Epidermal melanocyte (primary cell): ENCODE results near the gene SPDEF.

Source experiments
- DNase-seq: peaks from one replicate; pipeline ENCODE4 v3.0.0; 2011; ENCODE audit warnings: low spot score; ENCODE audit not compliant: insufficient read length

SPDEF gene

GRCh38 chr6:34563513-34563870 lies 7.4 kb upstream of the SPDEF start:
- no peak for DNase-seq

GRCh38 chr6:34562861-34563512 lies 6.9 kb upstream of the SPDEF start:
- DNase-seq = no peak

DNA sequence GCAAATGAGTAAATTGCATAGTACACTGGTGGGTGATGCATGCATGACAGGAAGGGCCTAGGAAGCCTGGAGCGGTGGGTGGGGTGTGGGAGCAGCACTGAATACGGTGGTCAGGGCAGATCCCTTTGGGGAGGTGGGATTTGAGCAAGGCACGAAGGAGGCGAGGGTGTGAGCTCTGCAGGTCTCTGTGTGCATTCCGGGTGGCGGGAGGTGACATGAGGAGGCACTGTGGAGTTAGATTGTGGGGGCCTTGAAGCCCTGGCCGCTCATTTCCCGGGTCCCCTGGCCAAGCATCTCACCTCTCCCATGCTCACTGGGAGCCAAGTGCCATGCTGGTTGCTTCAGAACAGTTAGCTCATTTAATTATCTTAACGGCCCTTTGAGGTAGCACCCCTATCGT lies 6.2 kb upstream of the SPDEF start:
- DNase-seq = no peak

- DNase-seq = no peak
Observed at GRCh38 chr6:34561227-34561530, 5.0 kb upstream of the SPDEF start.

DNA sequence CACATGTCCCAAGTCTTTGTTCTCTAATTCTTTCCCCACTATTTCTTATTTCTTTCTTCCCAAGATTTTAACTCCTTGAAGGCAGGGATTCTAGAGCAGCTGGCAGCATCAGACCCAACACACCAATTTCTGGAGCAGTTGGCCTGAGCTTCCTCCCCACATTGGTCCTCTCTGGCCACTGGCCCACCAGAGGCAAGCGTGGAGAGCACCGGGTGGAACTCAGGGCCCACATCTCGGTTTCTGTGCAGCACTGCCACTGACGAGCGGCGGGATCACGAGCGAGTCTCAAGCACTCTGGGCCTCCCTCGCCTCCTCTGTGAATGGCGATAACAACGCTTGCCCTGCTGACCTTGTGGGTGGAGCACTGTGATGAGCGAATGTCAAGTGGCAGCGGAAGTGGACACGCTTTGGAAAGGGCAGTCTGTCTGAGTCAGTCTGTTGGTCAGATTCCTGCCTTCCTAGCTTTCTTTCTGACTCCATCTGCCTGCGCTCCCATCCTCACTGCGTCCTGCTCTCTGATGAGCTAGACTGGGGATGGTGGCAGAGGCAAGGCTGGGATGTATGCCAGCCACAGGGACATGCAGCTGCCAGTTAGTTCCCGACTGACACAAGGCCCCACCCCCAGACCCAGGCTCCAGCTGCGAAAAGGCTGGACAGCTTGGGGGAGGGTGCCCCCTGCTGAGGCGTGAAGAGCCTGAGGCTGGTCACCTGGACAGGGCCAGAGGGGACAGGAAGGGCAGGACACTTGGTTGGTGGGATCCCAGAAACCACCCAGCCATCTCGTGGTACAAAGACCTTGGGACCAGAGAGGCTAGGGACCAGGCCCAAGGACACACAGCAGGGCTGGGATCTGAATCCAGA lies 4.5 kb upstream of the SPDEF start:
- DNase-seq = no peak

DNA sequence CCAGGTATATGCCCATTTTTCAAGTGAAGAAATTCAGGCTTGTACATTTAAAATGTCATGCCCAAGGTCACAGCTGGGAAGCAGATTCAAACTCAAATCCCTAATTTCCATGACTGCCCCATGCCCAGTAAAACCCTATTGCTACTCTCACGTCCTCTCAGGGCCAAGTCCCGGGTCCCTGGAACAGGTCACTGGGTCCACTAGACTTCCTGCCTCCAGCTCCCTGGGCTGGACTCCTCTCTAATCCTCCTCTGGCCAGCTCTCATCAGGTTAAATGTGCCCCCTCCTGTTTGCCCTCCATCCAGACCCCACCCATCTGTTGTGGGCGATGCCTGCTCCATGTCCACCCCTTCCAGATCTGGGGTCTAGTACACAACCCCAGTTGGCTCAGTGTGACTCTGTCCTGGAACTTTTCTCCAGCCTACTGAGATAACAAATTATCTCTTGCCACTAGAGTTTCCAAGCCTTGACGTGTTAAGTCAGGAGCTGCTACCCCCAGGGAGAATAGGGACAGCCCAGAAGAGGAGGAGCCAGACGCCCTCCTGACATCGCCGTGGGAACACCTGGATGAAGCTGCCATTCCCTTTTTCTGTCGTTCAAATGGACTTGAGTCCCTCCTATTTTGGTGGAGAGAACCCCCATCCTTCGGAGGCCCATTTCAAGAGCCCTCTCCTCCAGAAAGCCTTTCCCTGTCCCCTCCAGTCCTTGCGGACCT lies 3.7 kb upstream of the SPDEF start:
- no peak for DNase-seq

DNA sequence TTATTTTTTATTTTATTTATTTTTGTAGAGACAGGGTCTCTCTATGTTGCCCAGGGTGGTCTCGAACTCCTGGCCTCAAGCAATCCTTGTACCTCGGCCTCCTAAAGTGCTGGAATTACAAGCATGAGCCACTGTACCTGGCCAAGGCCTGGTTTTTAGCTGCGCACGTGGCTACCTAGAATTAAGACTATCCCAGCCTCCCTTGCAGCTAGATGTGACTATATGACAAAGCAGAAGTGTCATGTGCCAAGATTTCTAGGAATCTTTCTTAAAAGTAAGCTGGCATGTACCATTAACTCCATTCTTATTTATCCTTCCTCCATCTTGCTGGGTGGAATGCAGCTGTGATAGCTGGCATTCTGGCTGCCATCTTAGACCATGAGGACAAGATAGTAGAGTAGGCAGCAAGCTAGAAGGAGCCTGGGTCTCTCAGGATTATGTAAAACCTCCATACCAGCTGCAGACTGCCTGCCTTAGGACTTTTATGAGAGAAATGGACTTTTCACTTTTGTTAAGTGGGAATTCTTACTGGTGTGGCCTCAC lies 2.1 kb upstream of the SPDEF start:
- no peak for DNase-seq

GRCh38 chr6:34557228-34557627 lies 1.1 kb upstream of the SPDEF start:
- DNase-seq = no peak

GRCh38 chr6:34556493-34556892 lies 364 bp upstream of the SPDEF start:
- DNase-seq = no peak

GRCh38 chr6:34555328-34555727 lies 801 bp downstream of the SPDEF start:
- DNase-seq = no peak

DNA sequence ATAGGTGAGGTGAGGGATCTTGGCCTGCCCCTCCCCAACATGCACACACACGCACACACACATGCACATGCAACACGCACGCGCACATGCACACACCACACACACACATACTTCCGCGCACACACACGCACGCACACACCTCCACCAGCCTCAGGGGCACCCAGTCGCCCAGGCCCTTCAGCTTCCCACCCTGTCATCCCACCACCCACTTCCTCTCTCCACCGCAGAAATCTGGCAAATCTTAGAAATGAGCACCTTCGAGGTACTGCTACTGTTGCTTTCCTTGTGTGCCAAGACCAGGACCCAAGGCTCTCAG lies 1.2 kb downstream of the SPDEF start:
- no peak for DNase-seq

DNA sequence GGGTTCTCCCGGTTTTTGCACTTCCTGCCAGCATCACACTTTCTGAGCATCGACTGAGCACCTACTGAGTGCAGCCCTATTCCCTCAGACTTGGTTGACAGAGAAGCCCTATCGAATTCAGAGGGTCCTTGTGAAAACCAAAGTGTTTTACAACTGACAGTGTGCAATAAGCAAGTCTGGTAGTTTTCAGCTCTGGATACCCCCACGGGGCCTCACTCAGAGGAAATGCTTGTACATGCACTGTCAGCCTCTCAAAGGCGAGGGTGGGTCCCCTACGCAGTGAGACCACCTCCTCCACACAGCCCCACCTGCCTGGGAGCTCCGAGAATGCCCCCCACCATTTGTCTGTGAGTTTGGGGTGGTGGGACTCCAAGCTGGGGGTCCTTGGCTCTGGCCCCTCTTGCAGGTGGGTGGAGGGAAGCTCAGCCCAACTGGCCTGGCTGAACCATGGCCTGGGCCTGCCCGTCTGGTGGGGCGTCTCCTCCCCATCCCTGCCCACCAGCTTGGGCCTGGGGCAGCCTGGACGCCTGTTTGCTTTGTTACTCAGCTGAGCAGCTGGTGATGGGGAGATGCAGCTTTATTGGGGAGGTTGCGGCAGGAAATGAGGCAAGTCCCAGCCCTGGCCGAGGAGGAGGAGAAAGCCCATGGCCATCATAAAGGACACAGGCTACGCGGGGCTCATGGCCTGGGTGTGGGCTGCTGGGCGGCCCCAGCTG lies 1.7 kb downstream of the SPDEF start:
- DNase-seq = no peak

DNA sequence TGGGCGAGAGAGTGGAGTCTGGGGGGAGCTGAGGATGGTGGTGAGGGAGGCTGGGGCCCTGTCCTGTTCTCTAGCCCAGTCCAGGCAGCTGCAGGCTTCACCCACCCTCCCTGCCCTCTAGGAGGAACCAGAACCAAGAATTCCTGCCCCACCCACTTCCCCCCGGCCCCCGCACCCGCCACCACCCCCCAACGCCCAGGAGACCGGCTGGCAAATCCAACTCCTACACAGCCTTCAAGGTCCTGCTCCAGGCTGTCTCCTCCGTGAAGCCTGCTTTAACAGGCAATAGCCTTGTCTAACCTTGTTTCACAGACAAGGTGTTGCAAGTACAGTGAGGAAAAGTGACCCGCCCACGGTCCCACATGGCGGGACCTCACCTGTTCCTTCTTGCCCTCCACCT lies 2.4 kb downstream of the SPDEF start:
- no peak for DNase-seq

- DNase-seq = no peak
Observed at GRCh38 chr6:34553146-34553545, 3.0 kb downstream of the SPDEF start.

DNA sequence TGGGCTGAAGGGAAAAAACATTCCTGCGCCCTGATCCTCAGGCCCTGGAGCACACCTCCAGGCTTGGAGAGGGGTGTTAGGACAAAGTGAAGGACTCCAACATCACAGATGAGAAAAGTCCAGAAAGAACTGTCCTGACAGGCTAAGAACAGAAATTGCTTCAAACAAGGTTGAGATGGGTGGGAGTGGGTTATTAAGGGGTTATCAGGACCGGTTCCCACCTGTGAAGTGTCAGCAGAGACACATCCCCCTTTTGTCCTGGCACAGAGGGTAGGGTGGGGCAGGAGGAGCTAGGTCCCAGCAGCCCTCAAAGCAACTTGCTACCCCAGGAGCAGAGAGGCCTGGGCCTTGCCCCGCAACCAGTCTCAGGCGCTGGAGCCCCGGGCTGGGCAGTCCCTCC lies 3.5 kb downstream of the SPDEF start:
- DNase-seq = no peak

DNA sequence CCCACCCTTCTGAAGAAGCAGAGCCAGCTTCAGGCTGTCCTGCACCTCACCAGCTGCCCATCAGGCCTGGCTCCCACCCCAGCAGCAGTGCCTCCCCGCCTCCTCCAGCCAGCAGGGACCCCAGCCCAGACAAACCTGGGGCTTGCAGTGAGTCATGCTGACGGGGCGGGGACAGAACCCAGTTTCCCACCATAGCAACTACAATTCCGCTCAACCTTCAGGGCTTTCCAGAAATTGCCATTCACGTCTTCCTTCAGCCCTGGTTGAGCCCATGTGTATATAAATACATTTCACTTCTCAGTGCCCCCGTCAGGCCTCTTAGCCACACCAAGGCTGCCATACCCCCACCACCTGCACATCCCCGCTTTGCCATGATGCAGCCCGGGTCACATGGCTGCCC lies 4.4 kb downstream of the SPDEF start:
- no peak for DNase-seq

DNA sequence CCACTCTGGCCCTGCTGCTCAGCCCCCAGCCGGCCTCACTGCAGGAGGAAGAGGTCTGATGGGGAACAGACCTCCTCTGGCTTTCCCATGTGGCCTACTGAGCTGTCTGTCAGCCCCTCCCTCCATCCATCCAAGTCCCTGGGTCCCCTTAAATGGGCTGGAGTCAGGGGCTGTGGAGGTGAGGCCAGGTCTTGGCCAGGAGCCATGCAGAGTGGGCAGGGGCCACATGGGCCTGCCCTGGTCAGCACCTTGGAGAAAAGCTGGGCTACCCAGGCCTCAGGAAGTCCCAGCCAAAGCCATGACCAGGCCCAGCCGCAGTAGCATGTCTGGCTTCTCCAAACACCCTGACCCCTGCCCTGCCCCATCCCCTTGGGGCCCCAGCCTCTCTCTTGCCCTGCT lies 6.3 kb downstream of the SPDEF start:
- DNase-seq = no peak

DNA sequence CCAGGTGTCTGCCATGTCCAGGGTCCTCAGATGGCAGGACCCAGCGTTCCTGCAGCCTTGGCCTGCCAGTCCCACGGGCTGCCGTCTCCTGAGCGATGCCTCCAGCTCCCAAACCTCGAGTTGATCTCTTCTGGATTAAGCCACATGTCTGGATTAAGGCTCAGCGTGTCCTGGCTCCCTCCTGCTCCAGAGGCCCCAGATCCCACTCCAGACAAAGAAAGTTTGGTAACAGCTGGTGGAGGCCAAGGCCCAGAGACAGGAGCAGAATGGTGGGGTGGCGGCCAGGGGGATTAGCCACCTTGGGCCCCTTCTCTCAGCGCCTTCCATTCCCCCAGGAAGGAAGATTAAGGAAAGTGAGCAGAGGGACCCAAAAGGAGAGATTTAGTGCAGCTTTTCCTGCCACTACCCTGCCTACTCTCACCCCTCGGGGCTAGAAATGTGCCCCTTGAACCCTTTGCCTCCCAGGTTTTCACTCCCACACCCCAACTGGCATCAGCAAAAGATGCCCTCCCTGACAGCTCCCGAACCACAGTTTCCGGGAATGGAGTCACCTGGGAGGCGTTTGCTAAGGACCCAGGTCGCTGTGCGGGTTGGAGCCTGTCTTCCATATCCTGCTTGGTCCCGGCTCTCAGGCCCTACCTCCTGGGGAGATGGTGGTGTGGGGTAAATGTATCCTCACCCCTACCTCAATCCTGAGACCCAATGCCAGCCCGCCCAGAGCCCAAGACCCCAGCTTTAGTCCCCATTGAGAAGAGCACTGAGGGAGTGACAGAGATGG lies 6.9 kb downstream of the SPDEF start:
- no peak for DNase-seq

- DNase-seq = no peak
Observed at GRCh38 chr6:34547701-34548644, 8.2 kb downstream of the SPDEF start.
